K562 (cell line): ENCODE measurements around the gene CLSTN1. TPM values are rescaled to one million over a fixed set of nuclear protein-coding genes. Genes with fewer than 3 reads are reported as not detected.

Source experiments
- ATAC-seq: fragments of 200-7000 bp; cut with Tn5 transposase; 3 replicates; pipeline ENCODE4 v1.9.1; 2020; ENCODE audit warnings: moderate library complexity
- BruUV-seq: library from RNA; stranded (reverse); fragments of 400-500 nt; replicated peaks from 2 replicates; lab custom pipeline; 2021; lab: Mats Ljungman, UMichigan
- CTCF ChIA-PET: fragments of 300-600 bp; formaldehyde crosslinking; extraction: SDS; loops from one replicate; lab custom pipeline; 2021; ENCODE audit warnings: low intra/inter-chr PET ratio; lab: Yijun Ruan, JAX
- POLR2A ChIA-PET: fragments of 300-600, 350-650 bp; sonication (Branson Sonifier 250); formaldehyde crosslinking; extraction: SDS; loops from one replicate; lab custom pipeline; 2021; ENCODE audit warnings: antibody characterized with exemption, inconsistent platforms; lab: Yijun Ruan, JAX
- DNase-seq, 4 experiments: peaks; one replicate each; pipeline versions ENCODE4 v3.0.0 to v3.0.0-alpha.2; 2011 to 2018; ENCODE audit warnings: low spot score in 3 of 4, mixed read lengths in 3 of 4; ENCODE audit errors: extremely low read depth in 1 of 4
- FAIRE-seq: peaks from 2 replicates; lab custom pipeline; 2011; peaks lifted over from hg19 to GRCh38; lab: Jason Lieb, UNC
- H2AFZ ChIP-seq: 2 replicates; pipeline ENCODE4 v1.6.0; 2011; ENCODE audit warnings: low read depth, low read length, control low read depth, inconsistent platforms
- H3K27ac ChIP-seq: fragments of 200-600 bp; 3 replicates; pipeline ENCODE4 v1.8.0; 2011; ENCODE audit warnings: low read depth, mild to moderate bottlenecking, control low read depth, inconsistent platforms, low read length, moderate library complexity, mixed read lengths; ENCODE audit errors: extremely low read depth
- H3K27me3 ChIP-seq, 2 experiments: fragments of 300-600 bp in 1 of 2; 2 replicates in 1 of 2; 3 replicates in 1 of 2; pipeline versions ENCODE4 v1.6.0 to v1.8.0; 2011; ENCODE audit warnings: inconsistent platforms in 2 of 2, low read length in 2 of 2, mild to moderate bottlenecking in 1 of 2, mixed read lengths in 1 of 2, moderate library complexity in 1 of 2; ENCODE audit not compliant: control insufficient read depth in 2 of 2, insufficient read depth in 2 of 2
- H3K36me3 ChIP-seq: fragments of 300-600 bp; 3 replicates; pipeline ENCODE4 v1.8.0; 2011; ENCODE audit warnings: mild to moderate bottlenecking, low read length, inconsistent platforms; ENCODE audit not compliant: control insufficient read depth, insufficient read depth
- H3K4me1 ChIP-seq, 2 experiments: fragments of 200-600 bp in 1 of 2; replicated peaks in 1 of 2; 2 replicates in 1 of 2; 3 replicates in 1 of 2; pipeline versions ENCODE4 v1.5.1 to v1.8.0; 2011; ENCODE audit warnings: inconsistent platforms in 2 of 2, low read length in 2 of 2, mild to moderate bottlenecking in 1 of 2, mixed read lengths in 1 of 2, moderate library complexity in 1 of 2; ENCODE audit not compliant: control insufficient read depth in 2 of 2, insufficient read depth in 2 of 2
- H3K4me2 ChIP-seq: 2 replicates; pipeline ENCODE4 v1.6.1; 2011; ENCODE audit warnings: low read length, control low read depth, inconsistent platforms, mixed read lengths; ENCODE audit not compliant: insufficient read depth
- H3K4me3 ChIP-seq: fragments of 200-600 bp; sonication (generic), shearing (Covaris generic); 2 replicates; pipeline ENCODE4 v1.5.1; 2016; ENCODE audit warnings: control low read depth, inconsistent platforms
- H3K79me2 ChIP-seq: fragments of 200-600 bp; 3 replicates; pipeline ENCODE4 v1.8.0; 2011; ENCODE audit warnings: low read length, inconsistent platforms; ENCODE audit not compliant: control insufficient read depth, insufficient read depth
- H3K9ac ChIP-seq, 2 experiments: 2 replicates each; pipeline versions ENCODE4 v1.6.0 to v1.6.1; 2011; ENCODE audit warnings: low read depth in 2 of 2, low read length in 2 of 2, control low read depth in 1 of 2, inconsistent platforms in 1 of 2, mild to moderate bottlenecking in 1 of 2, mixed read lengths in 1 of 2; ENCODE audit not compliant: insufficient read depth in 1 of 2
- H3K9me1 ChIP-seq: one replicate; pipeline ENCODE4 v1.6.0; 2011; ENCODE audit warnings: inconsistent platforms, mild to moderate bottlenecking, low read length, moderate library complexity; ENCODE audit not compliant: control insufficient read depth, insufficient read depth
- H3K9me3 ChIP-seq: replicated peaks from 2 replicates; pipeline ENCODE4 v1.5.1; 2011; ENCODE audit warnings: low read depth, low read length, inconsistent platforms; ENCODE audit not compliant: control insufficient read depth, insufficient read depth
- H4K20me1 ChIP-seq: replicated peaks from 2 replicates; pipeline ENCODE4 v1.6.1; 2011; ENCODE audit warnings: low read length, inconsistent platforms, mixed read lengths; ENCODE audit not compliant: control insufficient read depth, insufficient read depth
- CGGBP1 ChIP-seq: fragments of 250-450 bp; sonication (Bioruptor Pico); IDR thresholded peaks from 2 replicates; pipeline ENCODE4 v1.9.0; 2021; ENCODE audit warnings: mild to moderate bottlenecking
- E2F4 ChIP-seq: sonication (generic); formaldehyde crosslinking; IDR thresholded peaks from 2 replicates; pipeline ENCODE4 v1.8.0; 2022; ENCODE audit warnings: mild to moderate bottlenecking, low read depth, missing genetic modification reagents
- ETS2 ChIP-seq: IDR thresholded peaks from 2 replicates; pipeline ENCODE4 v1.6.1; 2016; ENCODE audit warnings: borderline replicate concordance, missing genetic modification characterization, mild to moderate bottlenecking, moderate library complexity, missing compliant biosample characterization; ENCODE audit not compliant: poor library complexity, severe bottlenecking
- FOSL1 ChIP-seq: fragments of 200-800 bp; sonication (Bioruptor generic); conservative IDR thresholded peaks from 2 replicates; pipeline ENCODE4 v1.6.1; 2016; ENCODE audit warnings: missing genetic modification characterization, missing compliant biosample characterization
- GTF2E2 ChIP-seq: fragments of 200-800 bp; sonication (Bioruptor generic); IDR thresholded peaks from 2 replicates; pipeline ENCODE4 v1.6.1; 2016; ENCODE audit warnings: missing genetic modification characterization, missing compliant biosample characterization
- KHSRP ChIP-seq: fragments of 450-650 bp; IDR thresholded peaks from 2 replicates; pipeline ENCODE4 v1.6.1; 2017
- MLLT1 ChIP-seq, 2 experiments: fragments of 450-650 bp; IDR thresholded peaks; 2 replicates each; pipeline ENCODE4 v1.6.1; 2016
- PHF20 ChIP-seq: fragments of 450-650 bp; IDR thresholded peaks from 2 replicates; pipeline ENCODE4 v1.6.1; 2018; ENCODE audit not compliant: partially characterized antibody
- TRIM25 ChIP-seq: fragments of 450-650 bp; IDR thresholded peaks from 2 replicates; pipeline ENCODE4 v1.7.0; 2016; ENCODE audit warnings: borderline replicate concordance
- USF1 ChIP-seq: sonication (generic); formaldehyde crosslinking; IDR thresholded peaks from 2 replicates; pipeline ENCODE4 v1.9.0; 2022; ENCODE audit warnings: mild to moderate bottlenecking, missing genetic modification reagents
- WHSC1 ChIP-seq: IDR thresholded peaks from one replicate; pipeline ENCODE4 v1.6.1; 2012; ENCODE audit warnings: low read length, control low read depth, inconsistent platforms
- ZNF12 ChIP-seq: sonication (generic); formaldehyde crosslinking; IDR thresholded peaks from 2 replicates; pipeline ENCODE4 v1.4.0; 2020; ENCODE audit warnings: mild to moderate bottlenecking, missing genetic modification reagents
- ZNF124 ChIP-seq: sonication (generic); formaldehyde crosslinking; IDR thresholded peaks from 2 replicates; pipeline ENCODE4 v1.8.1; 2022; ENCODE audit warnings: missing genetic modification reagents
- ZNF165 ChIP-seq: fragments of 250-450 bp; sonication (Bioruptor Pico); IDR thresholded peaks from 2 replicates; pipeline ENCODE4 v1.4.0; 2020; ENCODE audit warnings: borderline replicate concordance
- ZNF316 ChIP-seq: fragments of 450-650 bp; IDR thresholded peaks from 2 replicates; pipeline ENCODE4 v1.6.1; 2016
- WGBS: fragments of 100-300 bp; shearing (Covaris generic); methylation state at CpG from one replicate; pipeline ENCODE4 v1.1.6; 2016; ENCODE audit warnings: low coverage, mixed read lengths; ENCODE audit not compliant: insufficient coverage; ENCODE audit errors: missing lambda C conversion rate; 5-methylcytosine and 5-hydroxymethylcytosine counted together
- in situ Hi-C: fragments of 300-500 bp; cut with MboI; formaldehyde crosslinking; loops from 4 replicates; pipeline ENCODE4 v1.15.0; 2018; ENCODE audit warnings: inconsistent platforms, mixed read lengths
- intact Hi-C: fragments of 100-400 bp; cut with micrococcal nuclease; formaldehyde crosslinking; loops from 2 replicates; pipeline ENCODE4 v1.14.2; 2022
- polyA plus RNA-seq, 8 experiments: library from polyadenylated mRNA; depleted of rRNA in 4 of 8; stranded (reverse) in 5 of 8; unstranded in 3 of 8; fragments of >200 nt; fragmentation: Nextera tagmentation in 2 of 8; fragmentation: Illumina TruSeq in 1 of 8; extraction: Ambion mirVana in 2 of 8; extraction: Trizol in 1 of 8; gene quantifications; 2 replicates each; pipeline versions ENCODE4 v1.2.1 to v1.2.3, GENCODE V29; 2011 to 2014; ENCODE audit warnings: inconsistent platforms in 1 of 8, missing spikeins in 1 of 8
- total RNA-seq, 7 experiments: library from RNA; depleted of rRNA in 6 of 7; stranded (reverse); fragments of >200 nt in 6 of 7; fragmentation: Illumina TruSeq in 2 of 7; extraction: Trizol in 2 of 7; gene quantifications; 2 replicates each; pipeline versions ENCODE4 v1.2.1 to v1.2.3, GENCODE V29; 2011 to 2021; ENCODE audit warnings: low replicate concordance in 1 of 7

CLSTN1 gene
- total and polyA plus RNA-seq, 9 of the 15 experiments (the other 6 are each of a cell fraction or from before 2014, with no cell fraction given), result 1.1 to 32.5 (median 13.3) TPM

GRCh38 chr1:9841460-9841859 lies 17.7 kb upstream of the CLSTN1 start:
- no peak overlapping the region for H2AFZ ChIP-seq
- no peak for FAIRE-seq
- peaks cover 0 to 28% of the 10 kb centered on the region in 2 experiments; a peak in 3 of 5 replicates for H3K4me1 ChIP-seq
- H3K9me1 ChIP-seq, result no peaks in the 10 kb centered on the region
- peak; percentile 100 for TF ChIP-seq ZNF12 (CRISPR knock-in tag)
- TF ChIP-seq MLLT1 (IDR thresholded peaks at IDR 0.05), result no peak
- TF ChIP-seq WHSC1, result no peak
- no peak for TF ChIP-seq GTF2E2 (tag)
- no peak for TF ChIP-seq TRIM25
- TF ChIP-seq ZNF124 (CRISPR knock-in tag), result no peak
- TF ChIP-seq CGGBP1 (CRISPR knock-in tag), result no peak
- TF ChIP-seq PHF20, result no peak
- TF ChIP-seq E2F4, result no peak
- no peak for TF ChIP-seq ZNF165 (CRISPR knock-in tag)
- TF ChIP-seq ETS2 (tag), result no peak
- TF ChIP-seq FOSL1 (tag), result no peak
- 0 out of 2 replicates have a peak, but pooled peaks have one; percentile 7 for TF ChIP-seq USF1 (CRISPR knock-in tag)
- no peak for TF ChIP-seq KHSRP
- no peak for TF ChIP-seq ZNF316
- ATAC-seq, result no peak
- no TSS peak for BruUV-seq
- no peak overlapping the region for H3K4me3 ChIP-seq
- CTCF ChIA-PET, result no interaction called here
- POLR2A ChIA-PET, result interaction anchor here (0.5 to 4.3 kb wide), 6 partner anchors 10 to 214 kb away, joined by 3 to 35 read pairs (median 3); no protein-coding TSS in a partner anchor
- H4K20me1 ChIP-seq, result no peaks in the 10 kb centered on the region; the same call in 1 of the 2 replicates
- H3K9ac ChIP-seq, result no peak overlapping the region
- 0% methylated on average over 2 of the region's 2 CpGs for WGBS
- H3K79me2 ChIP-seq, result no peaks in the 10 kb centered on the region
- 0 out of 2 replicates have a peak, but pooled peaks cover 1% of the 10 kb centered on the region for H3K9me3 ChIP-seq
- peaks cover 23 to 58% of the 10 kb centered on the region in 2 experiments for H3K27me3 ChIP-seq
- H3K27ac ChIP-seq, result no peak overlapping the region
- no peaks in the 10 kb centered on the region for H3K36me3 ChIP-seq
- in situ Hi-C loops (no loop called here), intact Hi-C loops (no loop called here)
- H3K4me2 ChIP-seq, result no peak overlapping the region
- DNase-seq, result no peak
